Mesothelial cell of epicardium (in vitro differentiated cells): ENCODE data around the gene MTM1. TPM values are rescaled to one million over a fixed set of nuclear protein-coding genes. Genes with fewer than 3 reads are reported as not detected.
A peak's percentile ranks its signal among the peaks of the same experiment; 100 is the strongest.

Experiments used
- DNase-seq, 2 experiments: peaks; one replicate each; pipeline ENCODE4 v3.0.0; 2021; ENCODE audit warnings: low spot score in 2 of 2; ENCODE audit not compliant: unreplicated experiment in 2 of 2
- H3K27ac Mint-ChIP-seq: 2 replicates; pipeline ENCODE4 v1.8.0; 2021; ENCODE audit warnings: mixed read lengths
- H3K27me3 Mint-ChIP-seq: 2 replicates; pipeline ENCODE4 v1.8.0; 2021; ENCODE audit warnings: low read depth, mixed read lengths
- H3K36me3 Mint-ChIP-seq: 2 replicates; pipeline ENCODE4 v1.8.0; 2021; ENCODE audit warnings: mixed read lengths
- H3K4me1 Mint-ChIP-seq: 2 replicates; pipeline ENCODE4 v1.8.0; 2021; ENCODE audit warnings: mixed read lengths
- H3K4me3 Mint-ChIP-seq: 2 replicates; pipeline ENCODE4 v1.8.0; 2021; ENCODE audit warnings: mild to moderate bottlenecking, moderate library complexity, mixed read lengths
- H3K9me3 Mint-ChIP-seq: 2 replicates; pipeline ENCODE4 v1.8.0; 2021; ENCODE audit warnings: mixed read lengths
- total RNA-seq: library from RNA; stranded (reverse); gene quantifications from 3 replicates; pipeline ENCODE4 v1.2.1, GENCODE V29; 2021
- TF ChIP-seq, protein P1 (sequence below): fragments of 200-600 bp; sonication (generic); IDR thresholded peaks from one replicate; pipeline ENCODE4 v1.5.0; 2021; ENCODE audit warnings: antibody characterized with exemption; ENCODE audit not compliant: unreplicated experiment

The MTM1 gene
- total RNA-seq, 1 donor from 2014 or later = 8.9 TPM

DNA sequence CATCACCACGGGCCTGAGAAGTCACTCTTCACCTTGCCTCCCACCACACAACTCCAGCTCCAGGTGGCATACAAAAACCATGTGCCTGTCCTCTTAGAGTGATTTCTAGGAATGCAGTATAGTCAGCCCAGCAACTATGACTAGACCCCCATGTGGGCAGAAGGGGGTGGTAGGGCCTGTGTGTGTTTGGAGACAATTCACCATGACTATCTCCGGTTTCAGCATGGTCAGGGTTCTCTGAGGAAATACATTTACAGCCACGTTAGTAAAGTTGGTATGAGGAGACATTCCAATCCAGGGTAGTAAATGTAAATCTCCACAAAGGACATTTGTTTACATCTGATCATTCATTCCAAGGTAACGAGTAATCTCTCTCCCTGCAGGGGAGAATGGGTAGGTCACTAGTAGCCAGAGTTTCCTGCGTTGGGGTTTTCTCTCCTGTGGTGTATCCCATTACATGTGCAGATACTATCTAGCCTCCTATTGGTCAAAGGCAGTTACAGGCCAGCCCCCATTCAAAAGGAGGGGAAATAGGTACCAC is 120.6 kb downstream of the MTM1 start:
- no peak for DNase-seq
- Mint-ChIP-seq H3K27me3 (no peaks in the 10 kb centered on the region), H3K9me3 (peaks cover 31% of the 10 kb centered on the region), H3K4me3 (no peak overlapping the region), H3K36me3 (no peaks in the 10 kb centered on the region), H3K27ac (no peak overlapping the region), H3K4me1 (peaks cover 5% of the 10 kb centered on the region)
- TF ChIP-seq, protein P1, sequence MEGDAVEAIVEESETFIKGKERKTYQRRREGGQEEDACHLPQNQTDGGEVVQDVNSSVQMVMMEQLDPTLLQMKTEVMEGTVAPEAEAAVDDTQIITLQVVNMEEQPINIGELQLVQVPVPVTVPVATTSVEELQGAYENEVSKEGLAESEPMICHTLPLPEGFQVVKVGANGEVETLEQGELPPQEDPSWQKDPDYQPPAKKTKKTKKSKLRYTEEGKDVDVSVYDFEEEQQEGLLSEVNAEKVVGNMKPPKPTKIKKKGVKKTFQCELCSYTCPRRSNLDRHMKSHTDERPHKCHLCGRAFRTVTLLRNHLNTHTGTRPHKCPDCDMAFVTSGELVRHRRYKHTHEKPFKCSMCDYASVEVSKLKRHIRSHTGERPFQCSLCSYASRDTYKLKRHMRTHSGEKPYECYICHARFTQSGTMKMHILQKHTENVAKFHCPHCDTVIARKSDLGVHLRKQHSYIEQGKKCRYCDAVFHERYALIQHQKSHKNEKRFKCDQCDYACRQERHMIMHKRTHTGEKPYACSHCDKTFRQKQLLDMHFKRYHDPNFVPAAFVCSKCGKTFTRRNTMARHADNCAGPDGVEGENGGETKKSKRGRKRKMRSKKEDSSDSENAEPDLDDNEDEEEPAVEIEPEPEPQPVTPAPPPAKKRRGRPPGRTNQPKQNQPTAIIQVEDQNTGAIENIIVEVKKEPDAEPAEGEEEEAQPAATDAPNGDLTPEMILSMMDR = no peak

DNA sequence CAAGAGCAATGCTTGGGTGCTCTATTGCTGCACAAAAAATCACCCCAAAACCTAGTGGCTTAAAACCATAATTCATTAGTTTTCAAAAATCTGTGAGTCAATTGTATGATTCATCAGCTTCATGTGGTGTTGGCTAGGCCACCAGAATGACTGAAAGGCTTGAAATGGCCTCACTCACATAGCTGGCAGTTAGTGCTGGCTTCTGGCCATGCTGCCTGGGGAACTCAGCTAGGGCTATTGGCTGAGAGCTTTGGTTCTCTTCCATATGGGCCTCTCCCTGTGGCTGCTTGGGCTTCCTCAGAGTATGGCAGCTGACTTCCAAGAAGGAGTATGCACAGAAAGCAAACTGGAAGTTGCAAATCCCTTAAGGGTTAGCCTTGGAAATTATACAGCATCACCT is 121.7 kb downstream of the MTM1 start:
- H3K27me3 Mint-ChIP-seq = no peaks in the 10 kb centered on the region
- peaks cover 25% of the 10 kb centered on the region for H3K9me3 Mint-ChIP-seq
- H3K4me1 Mint-ChIP-seq = peaks cover 13% of the 10 kb centered on the region
- H3K36me3 Mint-ChIP-seq = no peaks in the 10 kb centered on the region
- TF ChIP-seq, protein P1 = no peak
- no peak overlapping the region for H3K4me3 Mint-ChIP-seq
- no peak overlapping the region for H3K27ac Mint-ChIP-seq
- no peak for DNase-seq

DNA sequence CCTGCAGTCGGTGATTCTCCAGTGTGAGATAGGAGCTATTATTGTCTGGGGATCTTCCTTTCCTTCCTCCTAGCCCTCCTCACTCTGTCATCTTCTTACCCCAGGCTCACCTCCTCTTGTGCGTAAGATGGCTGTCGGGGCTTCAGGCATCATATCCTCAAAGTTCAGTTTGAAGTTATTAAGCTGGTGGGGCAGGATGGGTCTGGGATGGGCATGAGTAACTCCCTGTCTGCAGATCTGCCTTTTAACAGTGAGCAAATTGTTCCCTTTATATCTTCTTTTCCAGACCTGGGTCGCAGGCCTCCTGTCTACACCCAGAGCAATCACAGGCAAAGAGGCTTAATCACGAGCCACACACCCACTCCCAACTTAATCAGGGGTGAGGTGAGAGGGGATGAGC is 123.9 kb downstream of the MTM1 start:
- Mint-ChIP-seq H3K4me3 (peak overlapping the region; percentile 68), H3K9me3 (peaks cover 33% of the 10 kb centered on the region), H3K4me1 (peaks cover 30% of the 10 kb centered on the region), H3K27me3 (no peaks in the 10 kb centered on the region), H3K36me3 (peaks cover 3% of the 10 kb centered on the region), H3K27ac (peak overlapping the region; percentile 91)
- no peak for DNase-seq
- TF ChIP-seq, protein P1 = no peak

DNA sequence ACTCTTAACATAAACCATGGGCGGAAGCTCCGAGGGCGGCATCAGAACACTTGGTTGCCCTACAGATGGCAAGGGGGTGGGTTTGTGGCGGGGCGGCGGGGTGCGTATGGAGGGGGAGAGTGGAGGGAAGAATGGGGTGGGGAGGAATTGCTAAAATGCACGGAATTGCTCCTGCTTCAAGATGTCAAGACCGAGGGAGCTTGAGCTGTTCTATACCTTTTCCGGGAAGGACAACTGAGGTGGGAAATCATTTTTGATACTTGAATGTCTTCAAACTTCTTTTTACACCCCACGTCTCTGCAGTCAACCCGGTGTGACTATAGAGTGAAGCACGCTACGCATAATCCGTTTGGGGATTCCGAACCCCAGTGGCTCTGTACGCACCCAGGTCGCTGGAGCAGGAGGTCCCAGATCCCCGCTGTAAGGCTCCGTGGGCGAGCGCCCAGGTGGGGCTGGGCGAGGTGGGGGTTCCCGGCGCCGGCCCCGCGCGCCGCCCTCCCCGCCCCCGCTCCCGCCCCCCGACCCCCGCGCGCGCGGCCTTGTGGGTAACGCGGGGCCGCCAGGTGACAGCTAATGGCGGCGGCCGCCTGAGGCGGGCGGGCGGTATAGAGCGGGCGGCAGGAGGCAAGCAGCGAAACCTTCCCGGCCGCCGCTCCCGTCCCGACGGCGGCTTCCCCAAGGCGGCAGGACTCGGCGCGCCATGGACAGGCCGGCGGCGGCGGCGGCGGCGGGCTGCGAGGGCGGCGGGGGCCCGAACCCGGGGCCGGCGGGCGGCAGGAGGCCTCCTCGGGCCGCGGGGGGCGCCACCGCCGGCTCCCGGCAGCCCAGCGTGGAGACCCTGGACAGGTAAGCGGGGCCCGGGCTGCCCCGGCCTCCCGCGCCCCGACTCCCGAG is 124.7 kb downstream of the MTM1 start, which contains the start of gene MTMR1:
Gene MTMR1, plus strand, starts transcription at position 566 of the 894 bp plus-strand sequence. Its CDS starts 135 bp downstream, at position 701.
- peak within 1 kb of the TSS; percentile 97 for H3K27ac Mint-ChIP-seq
- H3K9me3 Mint-ChIP-seq = peaks cover 32% of the 10 kb centered on the region
- H3K4me3 Mint-ChIP-seq = peak within 1 kb of the TSS; percentile 84
- H3K27me3 Mint-ChIP-seq = no peaks in the 10 kb centered on the region
- peaks cover 30% of the 10 kb centered on the region for H3K4me1 Mint-ChIP-seq
- TF ChIP-seq, protein P1 = no peak
- H3K36me3 Mint-ChIP-seq = peaks cover 3% of the 10 kb centered on the region
- DNase-seq = no peak

DNA sequence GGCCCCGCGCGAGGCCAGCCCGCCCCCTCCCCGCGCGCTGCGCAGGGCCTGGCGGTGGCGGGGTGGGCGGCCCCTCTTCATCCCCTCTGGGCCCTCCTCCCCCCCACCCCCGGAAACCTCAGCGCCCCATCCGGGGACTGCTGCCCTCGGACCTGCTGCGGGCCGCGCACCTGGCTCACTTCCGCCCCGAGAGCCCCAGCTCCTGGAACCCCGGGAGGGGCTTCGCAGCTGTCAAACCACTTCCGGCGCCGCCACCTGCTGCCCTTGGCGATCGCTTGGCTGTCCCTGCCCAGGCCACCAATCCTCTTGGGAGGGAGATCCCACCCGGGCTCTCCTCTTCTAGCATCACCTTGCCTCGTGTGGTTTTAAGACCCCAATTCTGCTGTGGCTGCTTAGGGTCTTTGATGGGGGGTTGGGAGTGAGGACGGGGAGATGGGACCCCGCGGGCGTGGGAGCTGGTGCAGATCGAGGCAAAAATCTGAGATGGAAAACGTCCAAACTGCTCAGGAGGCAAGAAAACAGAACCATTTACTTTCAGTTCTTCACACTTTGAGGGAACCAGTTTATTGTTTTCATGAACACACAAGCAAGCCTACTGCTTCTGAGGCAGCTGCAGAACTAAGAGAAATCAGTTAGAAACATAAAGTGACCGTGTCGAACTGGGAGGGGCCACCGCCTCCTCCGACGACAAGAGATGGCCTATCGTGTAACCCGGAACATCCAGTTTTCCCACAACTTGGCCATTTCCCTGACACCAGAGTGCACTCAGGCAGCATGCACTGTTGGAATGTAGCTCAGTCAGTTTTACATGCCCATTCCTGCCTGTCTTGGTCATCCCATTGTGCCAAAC is 125.5 kb downstream of the MTM1 start:
- no peak for DNase-seq
- Mint-ChIP-seq H3K27ac (peak overlapping the region; percentile 97), H3K4me3 (peak overlapping the region; percentile 84), H3K9me3 (peaks cover 27% of the 10 kb centered on the region), H3K36me3 (peaks cover 3% of the 10 kb centered on the region), H3K27me3 (no peaks in the 10 kb centered on the region), H3K4me1 (peaks cover 30% of the 10 kb centered on the region)
- TF ChIP-seq, protein P1 = no peak
